Chondrocyte (in vitro differentiated cells): ENCODE data around the gene IL12A. TPM values are rescaled to one million over a fixed set of nuclear protein-coding genes. Genes with fewer than 3 reads are reported as not detected.

ENCODE experiments used
- DNase-seq: peaks from one replicate; pipeline ENCODE4 v3.0.0; 2021; ENCODE audit warnings: mixed read lengths, low spot score
- H3K27ac Mint-ChIP-seq: one replicate; pipeline ENCODE4 v1.8.0; 2021; ENCODE audit warnings: mild to moderate bottlenecking, moderate library complexity, mixed read lengths; ENCODE audit not compliant: unreplicated experiment
- H3K27me3 Mint-ChIP-seq: 2 replicates; pipeline ENCODE4 v1.8.0; 2021; ENCODE audit warnings: low read depth, mixed read lengths
- H3K36me3 Mint-ChIP-seq: 2 replicates; pipeline ENCODE4 v1.8.0; 2021; ENCODE audit warnings: low read depth, mixed read lengths
- H3K4me1 Mint-ChIP-seq: 2 replicates; pipeline ENCODE4 v1.8.0; 2021; ENCODE audit warnings: low read depth, mild to moderate bottlenecking, mixed read lengths
- H3K4me3 Mint-ChIP-seq: one replicate; pipeline ENCODE4 v1.8.0; 2021; ENCODE audit warnings: mild to moderate bottlenecking, moderate library complexity, mixed read lengths; ENCODE audit not compliant: unreplicated experiment
- H3K9me3 Mint-ChIP-seq: 2 replicates; pipeline ENCODE4 v1.8.0; 2021; ENCODE audit warnings: low read depth, mixed read lengths
- total RNA-seq: library from RNA; stranded (reverse); gene quantifications from 3 replicates; pipeline ENCODE4 v1.2.1, GENCODE V29; 2021
- TF ChIP-seq, protein P1 (sequence below): fragments of 200-600 bp; sonication (generic); IDR thresholded peaks from 2 replicates; pipeline ENCODE4 v1.5.0; 2021; ENCODE audit warnings: antibody characterized with exemption, mild to moderate bottlenecking, moderate library complexity

IL12A gene
- total RNA-seq, 1 donor from 2014 or later = 1.9 TPM

DNA sequence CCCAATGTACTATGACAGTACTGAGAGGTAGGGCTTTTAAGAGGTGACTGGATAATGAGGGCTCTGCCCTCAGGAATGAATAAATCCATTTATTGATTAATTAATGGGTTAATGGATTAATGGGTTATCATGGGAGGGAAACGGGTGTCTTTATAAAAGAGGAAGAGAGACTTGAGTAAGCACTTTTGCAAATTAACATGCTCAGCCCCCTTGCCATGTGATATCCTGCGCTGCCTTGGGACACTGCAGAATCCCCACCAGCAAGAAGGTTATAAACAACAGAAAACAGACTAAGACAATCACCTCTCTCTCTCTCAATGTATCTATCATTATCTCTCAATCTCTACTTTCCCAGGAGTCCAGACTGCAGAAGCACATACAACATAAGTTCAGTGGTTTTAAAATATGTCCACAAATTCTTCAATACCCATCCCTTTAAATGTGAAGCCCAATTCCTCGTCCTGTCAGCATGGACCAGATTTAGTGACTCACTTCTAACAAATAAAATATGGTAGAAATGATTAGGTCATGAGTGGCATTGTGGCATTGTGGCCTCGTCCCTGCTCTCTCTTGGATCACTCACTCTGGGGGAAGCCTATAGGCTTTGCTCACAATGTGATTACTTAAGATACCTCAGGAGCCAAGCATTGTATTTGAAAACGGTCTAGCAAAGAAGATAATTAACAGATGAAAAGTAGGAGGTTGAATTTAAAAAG, 40.0 kb upstream of the IL12A start:
- H3K4me1 Mint-ChIP-seq = peaks cover 9% of the 10 kb centered on the region
- no peaks in the 10 kb centered on the region for H3K36me3 Mint-ChIP-seq
- no peaks in the 10 kb centered on the region for H3K9me3 Mint-ChIP-seq
- H3K27me3 Mint-ChIP-seq = no peaks in the 10 kb centered on the region
- no peak overlapping the region for H3K4me3 Mint-ChIP-seq
- H3K27ac Mint-ChIP-seq = no peak overlapping the region
- no peak for DNase-seq
- TF ChIP-seq, protein P1, sequence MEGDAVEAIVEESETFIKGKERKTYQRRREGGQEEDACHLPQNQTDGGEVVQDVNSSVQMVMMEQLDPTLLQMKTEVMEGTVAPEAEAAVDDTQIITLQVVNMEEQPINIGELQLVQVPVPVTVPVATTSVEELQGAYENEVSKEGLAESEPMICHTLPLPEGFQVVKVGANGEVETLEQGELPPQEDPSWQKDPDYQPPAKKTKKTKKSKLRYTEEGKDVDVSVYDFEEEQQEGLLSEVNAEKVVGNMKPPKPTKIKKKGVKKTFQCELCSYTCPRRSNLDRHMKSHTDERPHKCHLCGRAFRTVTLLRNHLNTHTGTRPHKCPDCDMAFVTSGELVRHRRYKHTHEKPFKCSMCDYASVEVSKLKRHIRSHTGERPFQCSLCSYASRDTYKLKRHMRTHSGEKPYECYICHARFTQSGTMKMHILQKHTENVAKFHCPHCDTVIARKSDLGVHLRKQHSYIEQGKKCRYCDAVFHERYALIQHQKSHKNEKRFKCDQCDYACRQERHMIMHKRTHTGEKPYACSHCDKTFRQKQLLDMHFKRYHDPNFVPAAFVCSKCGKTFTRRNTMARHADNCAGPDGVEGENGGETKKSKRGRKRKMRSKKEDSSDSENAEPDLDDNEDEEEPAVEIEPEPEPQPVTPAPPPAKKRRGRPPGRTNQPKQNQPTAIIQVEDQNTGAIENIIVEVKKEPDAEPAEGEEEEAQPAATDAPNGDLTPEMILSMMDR = no peak

GRCh38 chr3:159950156-159950898, 38.3 kb upstream of the IL12A start:
- no peak for DNase-seq
- no peaks in the 10 kb centered on the region for H3K27me3 Mint-ChIP-seq
- TF ChIP-seq, protein P1 = no peak
- H3K36me3 Mint-ChIP-seq = no peaks in the 10 kb centered on the region
- H3K27ac Mint-ChIP-seq = no peak overlapping the region
- H3K4me3 Mint-ChIP-seq = no peak overlapping the region
- no peaks in the 10 kb centered on the region for H3K9me3 Mint-ChIP-seq
- peaks cover 9% of the 10 kb centered on the region for H3K4me1 Mint-ChIP-seq

GRCh38 chr3:159951540-159951939, 37.1 kb upstream of the IL12A start:
- no peak overlapping the region for H3K4me3 Mint-ChIP-seq
- no peaks in the 10 kb centered on the region for H3K36me3 Mint-ChIP-seq
- H3K4me1 Mint-ChIP-seq = peaks cover 9% of the 10 kb centered on the region
- TF ChIP-seq, protein P1 = no peak
- no peaks in the 10 kb centered on the region for H3K9me3 Mint-ChIP-seq
- no peak for DNase-seq
- no peaks in the 10 kb centered on the region for H3K27me3 Mint-ChIP-seq
- H3K27ac Mint-ChIP-seq = no peak overlapping the region

- no peak for DNase-seq
- H3K36me3 Mint-ChIP-seq = no peaks in the 10 kb centered on the region
- no peaks in the 10 kb centered on the region for H3K27me3 Mint-ChIP-seq
- H3K4me1 Mint-ChIP-seq = no peaks in the 10 kb centered on the region
- H3K9me3 Mint-ChIP-seq = peaks cover 5% of the 10 kb centered on the region
- H3K27ac Mint-ChIP-seq = no peak overlapping the region
- no peak overlapping the region for H3K4me3 Mint-ChIP-seq
- TF ChIP-seq, protein P1 = no peak
Observed at GRCh38 chr3:159953325-159954085, 35.1 kb upstream of the IL12A start.
